ENCODE measurements around the gene SLC5A10. TPM values are rescaled to one million over a fixed set of nuclear protein-coding genes. Genes with fewer than 3 reads are reported as not detected.

SLC5A10 gene
- total and polyA plus RNA-seq, 4 donors: 0.05 to 0.23 (median 0.15) TPM

DNA sequence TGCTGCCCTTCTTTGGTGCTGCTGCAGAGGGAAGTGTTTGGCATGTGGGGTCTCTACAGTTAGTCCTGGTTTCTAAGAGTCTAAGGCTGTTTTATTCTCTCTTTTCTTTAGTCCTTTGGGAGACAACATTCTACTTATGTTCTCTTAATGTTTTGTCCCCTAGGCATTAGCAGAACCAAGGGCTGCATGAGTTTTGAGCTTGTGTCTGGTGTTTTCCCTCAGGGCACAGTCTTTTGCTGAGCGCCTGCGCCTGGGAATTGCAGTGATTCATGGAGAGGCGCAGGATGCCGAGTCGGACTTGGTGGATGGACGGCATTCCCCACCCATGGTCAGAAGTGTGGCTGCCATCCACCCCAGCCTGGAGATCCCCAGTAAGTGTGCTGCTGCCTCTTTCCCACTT is 41.1 kb upstream of the SLC5A10 start:
- H3K27me3 ChIP-seq (ENCODE audit: control insufficient read depth in 4 of 4, insufficient read depth in 4 of 4, low read length in 3 of 4): no peaks in the 10 kb centered on the region
- no peaks in the 10 kb centered on the region for H3K9me3 ChIP-seq (ENCODE audit: control insufficient read depth in 4 of 4, low read length in 3 of 4)
- H3K4me3 ChIP-seq (ENCODE audit: low read depth in 1 of 3, low read length in 3 of 3): no peak overlapping the region
- TF ChIP-seq, protein P1, sequence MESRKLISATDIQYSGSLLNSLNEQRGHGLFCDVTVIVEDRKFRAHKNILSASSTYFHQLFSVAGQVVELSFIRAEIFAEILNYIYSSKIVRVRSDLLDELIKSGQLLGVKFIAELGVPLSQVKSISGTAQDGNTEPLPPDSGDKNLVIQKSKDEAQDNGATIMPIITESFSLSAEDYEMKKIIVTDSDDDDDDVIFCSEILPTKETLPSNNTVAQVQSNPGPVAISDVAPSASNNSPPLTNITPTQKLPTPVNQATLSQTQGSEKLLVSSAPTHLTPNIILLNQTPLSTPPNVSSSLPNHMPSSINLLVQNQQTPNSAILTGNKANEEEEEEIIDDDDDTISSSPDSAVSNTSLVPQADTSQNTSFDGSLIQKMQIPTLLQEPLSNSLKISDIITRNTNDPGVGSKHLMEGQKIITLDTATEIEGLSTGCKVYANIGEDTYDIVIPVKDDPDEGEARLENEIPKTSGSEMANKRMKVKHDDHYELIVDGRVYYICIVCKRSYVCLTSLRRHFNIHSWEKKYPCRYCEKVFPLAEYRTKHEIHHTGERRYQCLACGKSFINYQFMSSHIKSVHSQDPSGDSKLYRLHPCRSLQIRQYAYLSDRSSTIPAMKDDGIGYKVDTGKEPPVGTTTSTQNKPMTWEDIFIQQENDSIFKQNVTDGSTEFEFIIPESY (IDR thresholded peaks at IDR 0.05): no peak
- no peak for TF ChIP-seq JUND (IDR thresholded peaks at IDR 0.05)
- DNase-seq (ENCODE audit: low spot score): no peak
- no peaks in the 10 kb centered on the region for H3K4me1 ChIP-seq (ENCODE audit: control insufficient read depth in 4 of 4, insufficient read depth in 4 of 4, low read length in 3 of 4)
- 97% methylated on average over 6 of the region's 6 CpGs for WGBS
- H3K9ac ChIP-seq (ENCODE audit: low read depth in 1 of 2, low read length in 2 of 2): no peak overlapping the region
- H3K27ac ChIP-seq (ENCODE audit: low read depth in 1 of 2, low read length in 2 of 2): no peak overlapping the region
- peaks cover 8 to 28% (median 23%) of the 10 kb centered on the region in 4 donors for H3K36me3 ChIP-seq (ENCODE audit: control insufficient read depth in 4 of 4, insufficient read depth in 3 of 4, low read depth in 1 of 4, low read length in 3 of 4)

- Histone ChIP-seq H3K27me3 (ENCODE audit: control insufficient read depth in 4 of 4, insufficient read depth in 4 of 4, low read length in 3 of 4) (no peaks in the 10 kb centered on the region), H3K9ac (ENCODE audit: low read depth in 1 of 2, low read length in 2 of 2) (no peak overlapping the region), H3K4me3 (ENCODE audit: low read depth in 1 of 3, low read length in 3 of 3) (no peak overlapping the region), H3K4me1 (ENCODE audit: control insufficient read depth in 4 of 4, insufficient read depth in 4 of 4, low read length in 3 of 4) (peaks cover 5 to 18% (median 11%) of the 10 kb centered on the region in 4 donors), H3K36me3 (ENCODE audit: control insufficient read depth in 4 of 4, insufficient read depth in 3 of 4, low read depth in 1 of 4, low read length in 3 of 4) (peaks cover 3 to 29% (median 19%) of the 10 kb centered on the region in 4 donors), H3K9me3 (ENCODE audit: control insufficient read depth in 4 of 4, low read length in 3 of 4) (no peaks in the 10 kb centered on the region), H3K27ac (ENCODE audit: low read depth in 1 of 2, low read length in 2 of 2) (no peak overlapping the region)
- 79% methylated on average over 5 of the region's 5 CpGs for WGBS
- no peak for DNase-seq (ENCODE audit: low spot score)
- TF ChIP-seq EGR1 (IDR thresholded peaks at IDR 0.05; ENCODE audit: low read depth in 2 of 2): no peak
- TF ChIP-seq FOXA2 (IDR thresholded peaks at IDR 0.05): no peak
- TF ChIP-seq SP1 (IDR thresholded peaks at IDR 0.05): no peak
- no peak for TF ChIP-seq HNF4A (conservative IDR thresholded peaks at IDR 0.05)
- TF ChIP-seq NR2F2 (IDR thresholded peaks at IDR 0.05): no peak
- TF ChIP-seq GABPA (IDR thresholded peaks at IDR 0.05 in 1 of 2, conservative IDR thresholded peaks at IDR 0.05 in 1 of 2): no peak
- no peak for TF ChIP-seq JUND (IDR thresholded peaks at IDR 0.05)
- TF ChIP-seq, protein P2, sequence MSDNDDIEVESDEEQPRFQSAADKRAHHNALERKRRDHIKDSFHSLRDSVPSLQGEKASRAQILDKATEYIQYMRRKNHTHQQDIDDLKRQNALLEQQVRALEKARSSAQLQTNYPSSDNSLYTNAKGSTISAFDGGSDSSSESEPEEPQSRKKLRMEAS (IDR thresholded peaks at IDR 0.05): no peak
- no peak for TF ChIP-seq ATF3 (IDR thresholded peaks at IDR 0.05)
- TF ChIP-seq RAD21 (IDR thresholded peaks at IDR 0.05): no peak
- TF ChIP-seq CTCF (IDR thresholded peaks at IDR 0.05; ENCODE audit: low read depth, low read length, missing input control): no peak
Observed at GRCh38 chr17:18916816-18917500, 35.0 kb upstream of the SLC5A10 start.

DNA sequence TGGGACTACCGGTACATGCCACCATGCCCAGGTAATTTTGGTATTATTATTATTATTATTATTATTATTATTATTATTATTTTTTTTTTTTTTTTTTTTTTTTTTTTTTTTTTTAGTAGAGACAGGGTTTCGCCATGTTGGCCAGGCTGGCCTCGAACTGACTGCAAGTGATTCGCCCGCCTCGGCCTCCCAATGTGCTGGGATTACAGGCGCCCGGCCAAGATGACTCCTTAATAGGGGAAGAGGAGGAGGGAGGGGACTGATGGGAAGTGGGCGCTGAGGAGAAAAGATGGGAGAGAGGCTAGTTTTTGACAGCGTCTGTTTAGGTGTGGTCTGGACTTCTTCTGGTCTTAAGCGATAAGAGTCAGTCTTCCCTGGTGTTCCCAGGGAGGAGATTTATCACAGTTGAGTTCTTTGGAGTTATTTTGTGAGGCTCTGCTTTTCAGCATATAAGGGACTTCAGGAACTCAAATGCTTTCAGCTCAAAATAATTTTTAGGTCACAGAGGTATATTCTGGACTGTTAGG is 34.4 kb upstream of the SLC5A10 start:
- no peak for DNase-seq (ENCODE audit: low spot score)
- H3K36me3 ChIP-seq (ENCODE audit: control insufficient read depth in 4 of 4, insufficient read depth in 3 of 4, low read depth in 1 of 4, low read length in 3 of 4): peaks cover 2 to 26% (median 16%) of the 10 kb centered on the region in 4 donors
- H3K9ac ChIP-seq (ENCODE audit: low read depth in 1 of 2, low read length in 2 of 2): no peak overlapping the region
- TF ChIP-seq, protein P3, sequence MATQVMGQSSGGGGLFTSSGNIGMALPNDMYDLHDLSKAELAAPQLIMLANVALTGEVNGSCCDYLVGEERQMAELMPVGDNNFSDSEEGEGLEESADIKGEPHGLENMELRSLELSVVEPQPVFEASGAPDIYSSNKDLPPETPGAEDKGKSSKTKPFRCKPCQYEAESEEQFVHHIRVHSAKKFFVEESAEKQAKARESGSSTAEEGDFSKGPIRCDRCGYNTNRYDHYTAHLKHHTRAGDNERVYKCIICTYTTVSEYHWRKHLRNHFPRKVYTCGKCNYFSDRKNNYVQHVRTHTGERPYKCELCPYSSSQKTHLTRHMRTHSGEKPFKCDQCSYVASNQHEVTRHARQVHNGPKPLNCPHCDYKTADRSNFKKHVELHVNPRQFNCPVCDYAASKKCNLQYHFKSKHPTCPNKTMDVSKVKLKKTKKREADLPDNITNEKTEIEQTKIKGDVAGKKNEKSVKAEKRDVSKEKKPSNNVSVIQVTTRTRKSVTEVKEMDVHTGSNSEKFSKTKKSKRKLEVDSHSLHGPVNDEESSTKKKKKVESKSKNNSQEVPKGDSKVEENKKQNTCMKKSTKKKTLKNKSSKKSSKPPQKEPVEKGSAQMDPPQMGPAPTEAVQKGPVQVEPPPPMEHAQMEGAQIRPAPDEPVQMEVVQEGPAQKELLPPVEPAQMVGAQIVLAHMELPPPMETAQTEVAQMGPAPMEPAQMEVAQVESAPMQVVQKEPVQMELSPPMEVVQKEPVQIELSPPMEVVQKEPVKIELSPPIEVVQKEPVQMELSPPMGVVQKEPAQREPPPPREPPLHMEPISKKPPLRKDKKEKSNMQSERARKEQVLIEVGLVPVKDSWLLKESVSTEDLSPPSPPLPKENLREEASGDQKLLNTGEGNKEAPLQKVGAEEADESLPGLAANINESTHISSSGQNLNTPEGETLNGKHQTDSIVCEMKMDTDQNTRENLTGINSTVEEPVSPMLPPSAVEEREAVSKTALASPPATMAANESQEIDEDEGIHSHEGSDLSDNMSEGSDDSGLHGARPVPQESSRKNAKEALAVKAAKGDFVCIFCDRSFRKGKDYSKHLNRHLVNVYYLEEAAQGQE (IDR thresholded peaks at IDR 0.05): no peak
- TF ChIP-seq, protein P2 (IDR thresholded peaks at IDR 0.05): no peak
- TF ChIP-seq JUND (IDR thresholded peaks at IDR 0.05): no peak
- no peak for TF ChIP-seq ATF3 (IDR thresholded peaks at IDR 0.05)
- TF ChIP-seq, protein P1 (IDR thresholded peaks at IDR 0.05): no peak

More for the DNA sequence above, 34.4 kb upstream of the SLC5A10 start:
- Histone ChIP-seq H3K27me3 (ENCODE audit: control insufficient read depth in 4 of 4, insufficient read depth in 4 of 4, low read length in 3 of 4) (no peaks in the 10 kb centered on the region), H3K4me1 (ENCODE audit: control insufficient read depth in 4 of 4, insufficient read depth in 4 of 4, low read length in 3 of 4) (peaks cover 5 to 21% (median 13%) of the 10 kb centered on the region in 4 donors), H3K9me3 (ENCODE audit: control insufficient read depth in 4 of 4, low read length in 3 of 4) (no peaks in the 10 kb centered on the region), H3K27ac (ENCODE audit: low read depth in 1 of 2, low read length in 2 of 2) (no peak overlapping the region), H3K4me3 (ENCODE audit: low read depth in 1 of 3, low read length in 3 of 3) (no peak overlapping the region)
- 94% methylated on average over 11 of the region's 11 CpGs for WGBS

Measured in liver (tissue), 9 donors.